ENCODE results near the gene OR6N2. TPM values are rescaled to one million over a fixed set of nuclear protein-coding genes. Genes with fewer than 3 reads are reported as not detected.

OR6N2 gene
- total RNA-seq, 1 donor from 2014 or later = not detected

DNA sequence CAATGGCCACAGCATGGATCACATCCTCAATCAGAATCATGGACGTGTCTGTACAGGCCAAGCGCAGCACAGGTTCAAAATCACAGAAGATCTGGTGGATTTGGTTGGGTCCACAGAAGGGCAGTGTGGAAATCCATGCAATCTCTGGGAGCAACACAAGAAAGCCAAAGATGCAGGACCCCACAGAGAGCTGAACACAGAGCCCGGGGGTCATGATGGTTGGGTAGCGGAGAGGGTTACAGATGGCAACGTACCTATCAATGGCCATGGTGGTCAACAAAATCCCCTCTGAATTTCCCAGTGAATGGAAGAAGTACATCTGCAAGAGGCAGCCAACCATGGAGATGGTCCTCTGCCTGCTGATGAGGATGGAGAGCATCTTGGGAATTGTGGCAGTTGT, 56.6 kb downstream of the OR6N2 start:
- H3K4me3 Mint-ChIP-seq (ENCODE audit: unreplicated experiment) = no peak overlapping the region
- H3K4me1 Mint-ChIP-seq (ENCODE audit: unreplicated experiment) = no peaks in the 10 kb centered on the region
- no peaks in the 10 kb centered on the region for H3K36me3 Mint-ChIP-seq (ENCODE audit: unreplicated experiment)
- peaks cover 10% of the 10 kb centered on the region for H3K27me3 Mint-ChIP-seq (ENCODE audit: unreplicated experiment)
- no peak overlapping the region for H3K27ac Mint-ChIP-seq (ENCODE audit: unreplicated experiment)
- H3K9me3 Mint-ChIP-seq (ENCODE audit: unreplicated experiment) = no peaks in the 10 kb centered on the region
- no peak for DNase-seq (ENCODE audit: extremely low spot score, unreplicated experiment)
- TF ChIP-seq, protein P1, sequence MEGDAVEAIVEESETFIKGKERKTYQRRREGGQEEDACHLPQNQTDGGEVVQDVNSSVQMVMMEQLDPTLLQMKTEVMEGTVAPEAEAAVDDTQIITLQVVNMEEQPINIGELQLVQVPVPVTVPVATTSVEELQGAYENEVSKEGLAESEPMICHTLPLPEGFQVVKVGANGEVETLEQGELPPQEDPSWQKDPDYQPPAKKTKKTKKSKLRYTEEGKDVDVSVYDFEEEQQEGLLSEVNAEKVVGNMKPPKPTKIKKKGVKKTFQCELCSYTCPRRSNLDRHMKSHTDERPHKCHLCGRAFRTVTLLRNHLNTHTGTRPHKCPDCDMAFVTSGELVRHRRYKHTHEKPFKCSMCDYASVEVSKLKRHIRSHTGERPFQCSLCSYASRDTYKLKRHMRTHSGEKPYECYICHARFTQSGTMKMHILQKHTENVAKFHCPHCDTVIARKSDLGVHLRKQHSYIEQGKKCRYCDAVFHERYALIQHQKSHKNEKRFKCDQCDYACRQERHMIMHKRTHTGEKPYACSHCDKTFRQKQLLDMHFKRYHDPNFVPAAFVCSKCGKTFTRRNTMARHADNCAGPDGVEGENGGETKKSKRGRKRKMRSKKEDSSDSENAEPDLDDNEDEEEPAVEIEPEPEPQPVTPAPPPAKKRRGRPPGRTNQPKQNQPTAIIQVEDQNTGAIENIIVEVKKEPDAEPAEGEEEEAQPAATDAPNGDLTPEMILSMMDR (IDR thresholded peaks at IDR 0.05) = no peak

Other genes with a start within 250 kb of the OR6N2 start
- gene OR6Y1, start 226.8 kb downstream of the OR6N2 start, total RNA-seq = not detected in 2 replicates
- gene OR6P1, start 210.6 kb downstream of the OR6N2 start, total RNA-seq = not detected in 2 replicates
- not detected in 2 replicates for gene OR10X1, start 201.3 kb downstream of the OR6N2 start, total RNA-seq
- not detected in 2 replicates for gene OR10Z1, start 175.9 kb downstream of the OR6N2 start, total RNA-seq
- gene SPTA1, start 94.5 kb downstream of the OR6N2 start, total RNA-seq = not detected in 2 replicates
- not detected in 2 replicates for gene OR6K2, start 80.6 kb downstream of the OR6N2 start, total RNA-seq
- not detected in 2 replicates for gene OR6K3, start 60.5 kb downstream of the OR6N2 start, total RNA-seq
- not detected in 2 replicates for gene OR6K6, start 26.5 kb downstream of the OR6N2 start, total RNA-seq
- not detected in 2 replicates for gene OR6N1, start 9.0 kb downstream of the OR6N2 start, total RNA-seq
- not detected in 2 replicates for gene MNDA, start 50.1 kb upstream of the OR6N2 start, total RNA-seq
- not detected in 2 replicates for gene PYHIN1, start 150.3 kb upstream of the OR6N2 start, total RNA-seq
- 62.4 and 65.9 TPM in 2 replicates for gene IFI16, start 228.7 kb upstream of the OR6N2 start, total RNA-seq